PC-9 (cell line): ENCODE results near the gene FBXL13.

Experiments used
- CTCF ChIP-seq: fragments of 200-600 bp; sonication (generic); conservative IDR thresholded peaks from 2 replicates; pipeline ENCODE4 v1.6.1; 2017; ENCODE audit warnings: mixed run types, antibody characterized with exemption, mild to moderate bottlenecking, moderate library complexity
- EZH2 ChIP-seq: fragments of 200-600 bp; sonication (generic); IDR thresholded peaks from 2 replicates; pipeline ENCODE4 v1.8.0; 2017; ENCODE audit warnings: antibody characterized with exemption, low read depth

- TF ChIP-seq CTCF, result no peak
- no peak for TF ChIP-seq EZH2
These were observed 43.6 kb downstream of the FBXL13 start for GRCh38 chr7:103031024-103031423.
